GM18873 (cell line): ENCODE results near the gene MMRN2.
A peak's percentile ranks its signal among the peaks of the same experiment; 100 is the strongest.

Experiments
- ATAC-seq: cut with Tn5 transposase; IDR thresholded peaks from one replicate; pipeline ENCODE4 v1.9.1; 2021; ENCODE audit warnings: mild to moderate bottlenecking, moderate library complexity, moderate number of reproducible peaks; ENCODE audit not compliant: unreplicated experiment, low FRiP score

Gene MMRN2

DNA sequence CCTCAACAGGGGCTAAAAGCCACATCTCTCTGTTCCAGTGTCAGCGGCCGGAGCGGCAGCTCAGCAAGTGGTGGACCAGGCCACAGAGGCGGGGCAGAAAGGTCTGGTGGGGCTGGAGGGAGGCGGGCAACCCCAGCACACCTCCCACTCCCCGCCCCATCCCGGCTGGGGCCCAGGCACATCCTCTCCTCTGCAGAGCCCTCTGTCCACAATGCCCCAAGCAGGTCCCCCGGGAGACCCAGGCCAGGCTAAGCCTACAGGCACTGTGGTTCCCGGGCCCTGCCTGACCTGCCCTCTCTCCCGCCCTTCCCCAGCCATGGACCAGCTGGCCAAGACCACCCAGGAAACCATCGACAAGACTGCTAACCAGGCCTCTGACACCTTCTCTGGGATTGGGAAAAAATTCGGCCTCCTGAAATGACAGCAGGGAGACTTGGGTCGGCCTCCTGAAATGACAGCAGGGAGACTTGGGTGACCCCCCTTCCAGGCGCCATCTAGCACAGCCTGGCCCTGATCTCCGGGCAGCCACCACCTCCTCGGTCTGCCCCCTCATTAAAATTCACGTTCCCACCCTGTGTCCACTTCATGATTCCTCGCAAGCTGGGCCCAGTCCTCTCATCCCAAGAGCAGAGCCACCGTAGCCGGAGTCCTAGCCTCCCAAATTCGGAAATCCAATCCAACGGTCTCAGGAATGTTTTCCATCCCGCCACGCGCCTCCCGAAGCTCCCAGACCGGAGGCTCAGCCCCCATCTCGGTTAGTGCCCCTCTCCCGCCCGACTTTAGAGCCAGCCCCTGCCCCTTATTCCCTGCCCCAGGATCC, 13.0 kb upstream of the MMRN2 start:
- ATAC-seq, result no peak

DNA sequence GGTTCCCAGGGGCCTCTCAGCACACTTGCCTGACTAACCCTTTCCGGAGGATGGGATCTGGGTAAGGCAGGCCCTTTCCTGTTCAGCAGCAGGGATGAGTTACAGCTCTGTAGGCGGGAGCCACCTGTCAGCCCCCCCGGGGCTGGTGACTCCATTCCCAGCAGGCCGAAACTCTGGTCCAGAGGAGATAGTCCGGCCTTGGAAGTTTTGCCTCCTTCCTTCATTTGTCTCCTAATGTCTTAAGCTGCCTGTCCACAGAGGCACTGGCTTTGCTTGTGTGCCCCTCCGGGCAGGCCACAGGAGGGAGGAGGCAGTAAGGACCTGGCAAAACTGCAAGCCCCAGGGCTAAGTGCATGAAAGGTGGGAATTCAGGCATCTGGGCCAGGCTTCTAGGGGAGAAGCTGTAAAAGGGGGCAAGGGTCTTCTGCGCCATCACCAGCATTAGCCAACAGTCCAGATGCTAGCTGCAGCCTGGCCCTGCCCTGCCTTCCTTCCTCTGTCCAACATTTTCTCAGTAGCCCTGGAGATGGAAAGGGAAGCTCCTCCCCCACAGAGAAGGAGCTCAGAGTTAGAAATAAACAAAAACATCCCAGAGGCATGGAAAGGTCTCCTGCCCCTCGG, 12.1 kb upstream of the MMRN2 start:
- ATAC-seq, result no peak

DNA sequence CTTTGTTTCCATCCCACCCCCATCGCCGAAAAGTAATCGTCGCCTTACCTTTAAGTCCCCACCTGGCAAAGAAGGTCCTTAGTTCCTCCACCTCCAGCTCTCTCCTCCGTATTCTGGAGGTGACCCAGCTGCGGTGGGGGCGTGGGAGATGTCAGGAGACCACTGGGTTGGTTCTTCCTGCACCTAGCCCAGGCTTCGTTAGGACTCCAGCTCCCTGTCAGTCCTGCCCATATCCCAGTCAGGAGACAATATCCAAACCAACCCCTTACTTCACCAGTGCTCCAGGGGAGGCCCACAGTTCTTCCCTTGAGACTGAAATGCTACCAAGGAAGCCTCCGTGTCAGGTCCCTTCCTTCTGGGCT, 11.6 kb upstream of the MMRN2 start:
- no peak for ATAC-seq

DNA sequence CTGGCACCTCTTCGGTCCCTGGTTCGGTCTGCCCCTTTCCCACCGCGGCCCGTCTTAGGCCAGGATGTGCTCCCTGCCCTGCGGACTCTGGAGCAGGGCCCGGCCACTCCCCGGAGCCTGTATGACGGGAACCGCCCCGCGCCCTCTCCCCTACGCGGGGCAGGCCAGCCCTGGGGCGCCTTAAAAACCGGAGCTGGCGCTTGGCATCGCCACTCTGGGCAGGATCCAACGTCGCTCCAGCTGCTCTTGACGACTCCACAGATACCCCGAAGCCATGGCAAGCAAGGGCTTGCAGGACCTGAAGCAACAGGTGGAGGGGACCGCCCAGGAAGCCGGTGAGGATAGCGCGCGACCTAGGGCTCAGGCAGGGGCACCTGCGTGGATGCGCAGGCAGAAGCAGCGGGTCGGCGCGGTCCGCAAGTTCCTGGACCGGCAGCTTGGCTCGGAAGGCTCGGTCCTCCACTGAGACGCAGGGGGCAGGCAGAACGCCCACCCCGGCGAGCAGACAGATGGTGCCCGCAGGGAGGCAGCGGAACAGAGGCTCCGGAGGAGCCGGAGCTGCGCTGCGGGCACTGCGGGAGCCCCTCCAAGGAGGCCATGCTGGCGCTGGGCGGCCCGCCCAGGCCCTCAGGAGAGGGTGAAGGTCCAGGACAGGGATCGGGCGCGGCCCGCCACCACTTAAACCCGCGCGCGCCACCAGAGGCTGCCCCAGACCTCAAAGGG, 11.0 kb upstream of the MMRN2 start, which contains the start of gene ADIRF:
TSS of gene ADIRF (plus strand) at position 212 of the 723 bp plus-strand sequence. CDS start at position 275, 63 bp downstream.
- ATAC-seq, result no peak

DNA sequence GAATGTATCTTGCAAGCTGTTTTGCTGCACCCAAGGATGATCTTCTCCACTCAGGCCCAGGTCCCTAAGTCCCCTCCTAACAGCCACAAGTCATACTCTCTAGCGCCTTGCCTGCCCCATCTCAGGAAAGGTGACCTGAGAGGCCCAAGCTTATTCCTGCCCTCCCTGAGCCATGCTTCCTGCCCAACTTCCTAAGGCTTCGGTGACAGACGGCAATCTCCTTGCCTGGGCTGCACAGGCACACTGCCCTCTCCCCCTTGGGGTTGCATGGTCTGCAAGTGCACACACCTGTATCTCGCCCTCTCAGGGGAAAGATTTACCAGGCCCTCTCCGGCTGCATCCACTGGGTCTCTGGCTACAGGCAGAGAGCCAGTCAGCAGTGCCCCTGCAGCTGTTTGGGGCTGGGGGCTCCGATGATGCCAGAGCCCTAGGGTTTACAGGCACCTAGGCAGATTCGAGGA, 10.1 kb upstream of the MMRN2 start:
- no peak for ATAC-seq

DNA sequence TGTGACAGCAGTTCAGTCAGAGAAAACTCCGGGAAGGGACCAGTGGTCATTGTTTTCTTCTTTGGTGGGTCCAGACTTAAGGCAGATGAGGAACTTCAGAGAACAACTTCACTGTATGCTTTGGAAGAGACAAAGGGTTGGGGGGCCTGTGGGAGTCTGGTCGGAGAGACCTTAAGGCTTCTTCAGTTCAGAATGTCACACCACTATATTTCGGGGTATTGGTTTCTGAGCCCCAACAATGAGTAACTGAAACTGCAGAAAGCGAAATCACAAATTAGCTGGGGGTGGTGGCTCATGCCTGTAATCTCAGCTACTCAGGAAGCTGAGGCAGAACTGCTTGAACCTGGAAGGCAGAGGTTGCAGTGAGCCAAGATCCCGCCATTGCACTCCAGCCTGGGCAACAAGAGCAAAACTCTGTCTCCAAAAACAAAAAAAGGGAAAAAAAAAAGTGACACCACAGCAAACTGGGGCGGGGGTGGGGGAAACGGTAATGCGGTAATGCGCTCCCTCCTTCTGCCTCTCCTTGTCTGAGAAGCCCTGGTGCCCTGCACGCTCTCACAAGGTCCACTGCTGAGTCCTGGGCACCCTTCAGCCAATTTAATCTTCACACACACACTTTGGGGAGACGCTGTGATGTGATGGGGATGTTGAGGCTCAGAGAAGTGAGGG, 8.7 kb upstream of the MMRN2 start:
- ATAC-seq, result no peak

DNA sequence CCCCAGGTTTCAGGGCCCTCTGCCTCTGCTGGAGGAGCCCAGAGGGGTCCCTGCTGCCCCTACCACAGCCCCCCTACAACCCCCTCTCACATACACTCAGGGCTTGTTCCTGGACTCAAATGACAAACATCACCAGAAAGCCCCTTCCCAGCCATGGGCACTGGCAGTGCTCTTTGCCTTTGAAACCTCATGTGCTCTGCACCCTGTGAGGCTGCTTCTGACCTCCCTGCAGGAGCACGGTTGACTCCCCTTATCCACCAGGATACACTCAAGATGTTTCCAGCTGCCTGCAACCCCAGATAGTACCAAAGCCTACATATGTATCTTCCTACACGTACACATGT, 7.4 kb upstream of the MMRN2 start:
- ATAC-seq, result no peak

DNA sequence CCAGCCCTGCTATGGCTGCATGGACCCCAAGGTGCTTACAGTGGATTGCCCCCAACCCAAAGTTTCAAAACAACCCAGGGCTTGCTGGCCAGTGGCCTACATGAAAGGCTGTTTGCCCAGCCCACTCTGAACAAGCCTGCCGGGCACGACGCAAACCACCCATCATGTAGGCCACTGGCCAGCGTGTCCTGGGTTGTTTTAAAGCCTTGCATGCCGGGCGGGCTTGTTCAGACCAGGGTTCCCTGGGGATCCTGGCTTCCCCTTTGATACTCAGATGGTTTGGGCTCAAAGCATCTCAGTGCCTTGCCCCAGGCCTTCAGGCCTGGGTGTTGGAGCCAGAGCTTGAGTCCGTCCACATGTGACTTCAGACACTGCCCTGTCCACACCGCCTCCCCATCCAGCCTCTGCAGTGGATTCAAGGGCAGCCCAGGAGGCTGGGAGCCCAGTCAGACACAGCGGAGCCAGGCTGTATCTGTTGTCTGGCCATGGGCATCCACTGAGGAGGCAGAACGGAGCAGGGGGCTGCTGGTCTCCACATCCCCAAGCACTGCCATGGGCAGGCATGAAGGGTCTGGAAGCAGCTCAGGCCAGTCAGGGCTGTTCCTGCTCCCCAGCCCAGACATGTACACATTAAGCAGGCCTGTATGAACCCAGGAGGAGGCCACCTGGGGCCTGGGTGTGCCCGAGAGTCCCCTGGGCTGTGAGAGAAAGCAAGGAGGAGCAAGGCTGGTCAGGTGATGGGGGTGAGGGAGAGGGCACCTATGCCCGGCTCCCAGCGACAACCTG, 6.8 kb upstream of the MMRN2 start:
- no peak for ATAC-seq

DNA sequence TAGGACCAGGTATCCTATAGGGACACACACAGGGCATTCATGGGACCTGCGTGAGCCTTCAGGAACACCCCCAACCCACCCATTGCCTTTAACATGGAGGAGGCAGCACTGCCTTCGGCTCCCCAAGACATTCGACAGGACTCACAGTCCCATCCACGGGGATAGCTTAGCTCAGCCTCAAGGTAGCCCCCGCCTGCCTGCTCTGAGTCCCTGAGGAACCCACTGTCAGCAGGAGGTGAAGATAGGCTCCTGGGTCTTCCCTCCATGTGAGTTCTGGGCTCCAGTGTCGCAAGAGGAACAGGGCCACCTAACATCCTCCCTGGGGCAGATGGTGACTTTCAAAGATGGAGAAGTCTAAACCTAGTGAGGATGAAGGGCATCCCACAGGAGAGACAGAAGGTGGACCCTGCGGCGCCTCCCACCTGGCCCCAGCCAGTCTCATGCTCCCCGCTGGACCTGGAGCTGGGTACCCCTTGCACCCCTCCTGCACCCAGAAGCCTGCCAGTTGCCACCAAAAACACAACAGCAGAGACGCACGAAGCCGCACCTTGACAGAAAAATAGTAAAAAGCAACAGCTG, 6.0 kb upstream of the MMRN2 start:
- ATAC-seq, result no peak

DNA sequence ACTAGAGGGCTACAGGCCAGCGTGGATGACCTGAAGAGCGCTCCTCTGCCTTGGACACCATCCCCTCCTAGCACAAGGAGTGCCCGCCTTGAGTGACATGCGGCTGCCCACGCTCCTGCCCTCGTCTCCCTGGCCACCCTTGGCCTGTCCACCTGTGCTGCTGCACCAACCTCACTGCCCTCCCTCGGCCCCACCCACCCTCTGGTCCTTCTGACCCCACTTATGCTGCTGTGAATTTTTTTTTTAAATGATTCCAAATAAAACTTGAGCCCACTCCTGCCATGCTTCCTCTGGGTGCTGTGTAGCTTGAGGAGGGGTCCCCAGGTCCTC, 5.5 kb upstream of the MMRN2 start:
- ATAC-seq, result no peak

DNA sequence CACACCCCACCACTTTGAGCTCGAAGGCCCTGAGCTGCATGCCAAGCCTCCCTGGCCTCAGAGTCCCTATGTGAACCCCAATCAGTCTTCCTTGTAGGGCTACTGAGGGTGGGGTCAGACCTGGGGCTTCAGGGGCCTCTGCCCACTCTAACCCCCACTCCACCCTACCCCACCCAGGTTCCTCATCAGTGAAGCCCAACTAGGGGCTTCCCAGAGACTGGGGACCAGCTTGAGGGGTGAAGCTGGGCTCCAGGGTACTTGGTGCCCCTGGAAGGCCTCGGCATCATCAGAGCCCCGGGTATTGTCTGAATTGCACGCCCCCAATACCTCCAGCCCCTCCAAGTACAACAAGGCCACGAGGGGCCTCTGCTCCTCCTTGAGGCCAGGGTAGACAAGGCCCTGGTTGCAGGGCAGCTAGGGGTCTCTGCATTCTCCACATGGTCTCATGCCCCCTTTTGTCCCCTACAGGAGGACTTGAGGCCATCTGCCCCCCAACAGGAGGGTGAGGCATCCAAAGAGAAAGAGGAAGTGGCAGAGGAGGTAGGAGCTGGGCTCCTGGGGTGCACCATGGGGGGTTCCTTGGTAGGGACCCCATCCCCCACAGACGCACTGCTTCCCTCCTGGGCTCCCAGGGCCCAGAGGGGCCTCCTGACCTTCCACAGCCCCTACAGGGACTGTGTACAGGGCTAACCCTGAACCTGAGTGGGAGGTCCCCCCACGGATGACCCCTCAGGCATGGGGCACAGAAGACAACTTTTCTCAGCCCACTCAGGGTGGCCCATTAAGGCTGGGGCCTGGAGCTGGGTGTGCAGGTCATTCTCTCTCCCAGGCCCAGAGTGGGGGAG, 4.9 kb upstream of the MMRN2 start:
- ATAC-seq, result no peak

DNA sequence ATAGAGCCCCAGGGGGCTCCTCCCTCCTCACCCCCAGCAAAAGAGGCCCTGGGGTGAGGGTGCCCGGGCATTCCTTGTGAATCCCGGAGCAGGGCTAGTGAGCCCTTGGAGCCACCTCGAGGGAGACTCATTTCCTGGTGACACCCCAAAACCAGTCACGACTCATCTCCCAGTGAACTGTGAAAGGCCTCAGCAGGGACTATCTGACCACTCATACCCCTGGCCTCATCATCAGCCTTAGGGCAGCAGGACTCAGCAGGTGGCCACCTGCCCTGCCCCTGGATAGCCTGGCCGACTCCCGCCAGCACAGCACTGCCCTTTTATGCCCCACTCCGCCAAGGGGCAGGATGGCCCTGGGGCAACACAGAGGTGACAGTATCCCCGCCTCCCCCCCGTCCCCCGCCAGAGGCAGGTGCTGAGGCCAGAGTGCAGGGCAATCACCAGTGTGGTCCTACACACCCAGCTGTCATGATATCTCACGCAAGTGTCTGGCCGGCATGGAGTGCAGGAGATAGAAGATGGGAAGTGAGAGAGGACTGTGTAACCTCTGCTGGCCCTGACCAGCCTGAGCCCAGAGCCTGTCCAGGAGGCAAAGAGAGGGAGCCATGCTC, 4.2 kb upstream of the MMRN2 start:
- ATAC-seq, result no peak

DNA sequence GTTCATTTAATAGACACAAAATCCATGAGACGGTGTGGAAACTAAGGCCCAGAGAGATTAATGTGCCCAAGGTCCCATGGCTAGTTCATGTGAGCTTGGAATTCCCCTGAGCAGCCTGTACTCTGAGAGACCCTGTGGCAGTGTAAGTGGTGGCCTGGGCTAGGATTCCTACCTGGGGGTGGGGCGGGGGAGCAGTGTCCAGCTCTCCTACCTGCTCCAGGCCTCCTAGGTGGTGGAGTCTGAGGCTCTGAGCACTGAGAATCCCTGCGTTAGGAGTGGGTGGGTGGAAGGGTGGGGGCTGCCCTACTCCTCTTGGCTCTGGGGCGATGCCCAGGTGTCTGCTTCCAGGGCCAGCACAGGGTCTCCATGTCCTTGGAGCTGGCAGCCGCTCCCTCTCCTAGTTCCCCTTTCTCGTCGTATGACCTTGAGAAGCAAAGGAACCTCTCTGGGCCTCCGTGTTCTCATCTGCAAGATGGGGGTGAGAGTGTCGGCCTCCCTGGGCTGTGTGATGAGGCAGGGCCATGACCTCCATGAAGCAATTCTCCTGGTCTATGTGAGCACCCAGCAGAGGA, 3.5 kb upstream of the MMRN2 start:
- no peak for ATAC-seq

DNA sequence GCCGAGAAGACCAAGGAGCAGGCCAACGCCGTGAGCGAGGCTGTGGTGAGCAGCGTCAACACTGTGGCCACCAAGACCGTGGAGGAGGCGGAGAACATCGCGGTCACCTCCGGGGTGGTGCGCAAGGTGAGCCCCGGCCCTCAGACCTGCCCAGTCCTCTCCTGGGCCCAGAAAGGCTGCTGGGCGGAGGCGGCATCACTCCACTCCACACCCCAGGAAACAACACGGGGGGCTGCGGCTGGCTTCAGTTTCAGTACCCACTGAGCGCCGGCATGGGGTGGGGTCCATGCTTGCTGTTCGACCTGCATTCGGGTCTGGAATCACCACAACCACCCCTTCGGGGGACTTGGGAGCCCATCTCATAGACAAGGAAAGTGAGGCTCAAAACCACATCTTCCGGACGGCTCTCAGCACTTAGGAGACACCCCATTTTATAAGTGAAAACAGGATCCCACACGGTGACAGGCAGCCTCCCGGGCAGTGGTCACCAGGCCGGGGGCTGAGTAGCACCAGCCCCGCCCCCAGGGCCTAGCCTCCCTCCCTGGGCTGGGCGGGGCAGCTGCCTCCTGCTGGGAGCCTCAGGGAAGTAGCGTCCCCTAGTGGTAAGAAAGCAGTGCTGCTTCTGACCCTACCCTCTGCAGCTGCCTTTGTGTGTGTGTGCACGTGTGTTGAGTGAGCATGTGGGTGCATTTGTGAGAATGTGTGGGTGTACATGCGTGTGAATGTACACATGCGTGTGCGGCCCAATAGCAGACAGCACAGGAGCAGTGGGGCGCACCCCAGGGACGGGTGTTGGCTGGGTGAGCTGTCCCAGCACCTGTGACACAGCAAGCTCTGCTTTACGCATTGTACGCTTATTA, 2.8 kb upstream of the MMRN2 start:
- peak; percentile 63 for ATAC-seq

DNA sequence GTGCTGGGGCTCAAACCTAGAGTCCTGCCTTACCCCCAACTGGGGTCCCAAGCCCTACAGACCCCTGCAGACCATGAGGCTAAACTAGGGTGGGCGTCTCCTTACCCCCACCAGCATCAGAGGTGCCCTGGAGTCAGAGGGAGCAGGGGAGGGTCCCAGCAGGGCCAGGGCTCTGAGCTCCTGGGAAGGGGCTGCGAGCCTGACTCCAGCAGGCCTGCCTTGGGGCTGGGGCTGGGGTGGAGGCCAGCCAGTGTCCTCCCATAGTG, 2.3 kb upstream of the MMRN2 start:
- ATAC-seq, result no peak

DNA sequence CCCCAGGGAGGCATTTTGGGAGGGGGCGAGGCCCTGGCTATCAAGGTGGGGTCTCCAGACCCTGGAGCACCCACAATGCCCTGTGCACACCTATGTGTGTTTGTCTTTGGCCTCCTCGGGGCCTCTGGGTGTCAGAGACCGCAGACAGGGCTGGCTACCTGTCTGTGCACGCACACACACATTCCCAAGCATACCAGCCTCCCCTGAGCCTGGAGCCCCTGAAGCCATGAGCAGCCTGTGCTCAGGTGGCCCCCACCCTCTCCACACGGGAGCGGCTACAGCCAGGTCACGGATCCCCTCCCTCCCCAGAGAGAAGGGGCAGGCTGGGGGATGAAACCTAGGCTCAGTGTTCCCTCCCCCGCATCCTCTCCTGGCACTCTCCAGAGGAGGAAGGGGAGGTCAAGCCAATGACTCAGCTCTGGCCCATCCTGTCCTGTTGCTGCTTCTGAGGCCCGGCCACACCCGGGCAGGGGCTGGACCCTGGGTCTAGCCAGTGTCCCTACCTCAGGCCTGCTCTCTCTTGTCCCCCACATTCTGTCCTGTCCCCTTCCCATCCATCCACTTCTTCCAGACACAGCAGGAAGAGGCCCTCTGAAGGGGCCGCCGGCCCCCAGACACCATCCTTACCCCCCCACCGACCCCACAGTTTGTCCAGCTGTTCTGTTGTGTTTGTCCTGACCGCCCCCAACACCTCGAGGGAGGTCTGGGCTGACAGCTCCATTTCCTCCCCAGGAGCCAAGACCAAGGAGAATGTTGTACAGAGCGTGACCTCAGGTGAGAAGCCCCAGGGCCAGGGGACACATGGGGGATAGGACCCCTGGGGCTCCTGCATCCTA, 1.7 kb upstream of the MMRN2 start:
- ATAC-seq, result no peak
